Islet precursor cell (in vitro differentiated cells): ENCODE results near the gene RCL1.
A peak's percentile ranks its signal among the peaks of the same experiment; 100 is the strongest.
"Not testable (repeated sequence)": the region's sequence is repeated elsewhere in the genome, so short reads cannot be mapped to it uniquely, and the experiment has no call there.

Experiments
- DNase-seq: peaks from one replicate; pipeline ENCODE4 v3.0.0-alpha.2; 2018

Gene RCL1

GRCh38 chr9:4792572-4793458 is at the start of gene RCL1:
Gene RCL1 (plus strand): TSS chr9:4792944. CDS start chr9:4793092, 148 bp downstream.
- peak; percentile 98 for DNase-seq

GRCh38 chr9:4743131-4743875 is 49.4 kb upstream of the RCL1 start:
- DNase-seq = no peak

- no peak for DNase-seq
Measured at GRCh38 chr9:4746278-4747030, 46.3 kb upstream of the RCL1 start.

GRCh38 chr9:4748612-4749011 is 44.1 kb upstream of the RCL1 start:
- peak; percentile 55 for DNase-seq

GRCh38 chr9:4750023-4750673 is 42.6 kb upstream of the RCL1 start:
- peak; percentile 76 for DNase-seq

- not testable (repeated sequence) for DNase-seq
Measured at GRCh38 chr9:4754530-4754929, 38.2 kb upstream of the RCL1 start.

GRCh38 chr9:4755026-4755609 is 37.6 kb upstream of the RCL1 start:
- DNase-seq = no peak

- no peak for DNase-seq
Measured at GRCh38 chr9:4756420-4756819, 36.3 kb upstream of the RCL1 start.

- DNase-seq = no peak
Measured at GRCh38 chr9:4760122-4760521, 32.6 kb upstream of the RCL1 start.

- DNase-seq = peak; percentile 82
Measured at GRCh38 chr9:4762108-4762885, 30.4 kb upstream of the RCL1 start.

- peak; percentile 96 for DNase-seq
Measured at GRCh38 chr9:4762886-4763541, 29.7 kb upstream of the RCL1 start.

- no peak for DNase-seq
Measured at GRCh38 chr9:4764033-4764432, 28.7 kb upstream of the RCL1 start.

- no peak for DNase-seq
Measured at GRCh38 chr9:4768681-4769080, 24.1 kb upstream of the RCL1 start.

- no peak for DNase-seq
Measured at GRCh38 chr9:4769321-4770080, 23.2 kb upstream of the RCL1 start.

GRCh38 chr9:4771788-4772187 is 21.0 kb upstream of the RCL1 start:
- no peak for DNase-seq

GRCh38 chr9:4774209-4774608 is 18.5 kb upstream of the RCL1 start:
- no peak for DNase-seq

- DNase-seq = not testable (repeated sequence)
Measured at GRCh38 chr9:4774958-4775357, 17.8 kb upstream of the RCL1 start.

- DNase-seq = no peak
Measured at GRCh38 chr9:4780651-4781050, 12.1 kb upstream of the RCL1 start.

- peak; percentile 57 for DNase-seq
Measured at GRCh38 chr9:4781408-4781807, 11.3 kb upstream of the RCL1 start.

- not testable (repeated sequence) for DNase-seq
Measured at GRCh38 chr9:4783191-4783590, 9.6 kb upstream of the RCL1 start.
